Type B pancreatic cell (in vitro differentiated cells): ENCODE results near the gene EMD. TPM values are rescaled to one million over a fixed set of nuclear protein-coding genes. Genes with fewer than 3 reads are reported as not detected.

ENCODE experiments used
- DNase-seq: peaks from one replicate; pipeline ENCODE4 v3.0.0; 2021; ENCODE audit warnings: mixed read lengths; ENCODE audit not compliant: unreplicated experiment; ENCODE audit errors: extremely low spot score
- H3K27ac Mint-ChIP-seq: 2 replicates; pipeline ENCODE4 v1.8.0; 2021; ENCODE audit warnings: mild to moderate bottlenecking, mixed read lengths
- H3K27me3 Mint-ChIP-seq: 2 replicates; pipeline ENCODE4 v1.8.0; 2021; ENCODE audit warnings: mixed read lengths
- H3K36me3 Mint-ChIP-seq: 2 replicates; pipeline ENCODE4 v1.8.0; 2021; ENCODE audit warnings: mixed read lengths
- H3K4me1 Mint-ChIP-seq: one replicate; pipeline ENCODE4 v1.8.0; 2021; ENCODE audit warnings: mixed read lengths; ENCODE audit not compliant: unreplicated experiment
- H3K4me3 Mint-ChIP-seq: 2 replicates; pipeline ENCODE4 v1.8.0; 2021; ENCODE audit warnings: mild to moderate bottlenecking, mixed read lengths
- H3K9me3 Mint-ChIP-seq: 2 replicates; pipeline ENCODE4 v1.8.0; 2021; ENCODE audit warnings: mixed read lengths
- CTCF ChIP-seq: fragments of 200-600 bp; sonication (generic); conservative IDR thresholded peaks from 2 replicates; pipeline ENCODE4 v1.5.0; 2021; ENCODE audit warnings: antibody characterized with exemption, mild to moderate bottlenecking
- total RNA-seq: library from RNA; stranded (reverse); gene quantifications from 2 replicates; pipeline ENCODE4 v1.2.1, GENCODE V29; 2021; ENCODE audit warnings: low replicate concordance

Gene EMD
- total RNA-seq, 1 donor from 2014 or later, result 56.7 TPM

GRCh38 chrX:154426916-154427770 is 48.0 kb downstream of the EMD start:
- Mint-ChIP-seq H3K36me3 (peaks cover 6% of the 10 kb centered on the region), H3K4me3 (no peak overlapping the region), H3K4me1 (no peaks in the 10 kb centered on the region), H3K27ac (peak overlapping the region; percentile 68), H3K27me3 (no peaks in the 10 kb centered on the region), H3K9me3 (no peaks in the 10 kb centered on the region)
- TF ChIP-seq CTCF, result no peak
- no peak for DNase-seq

- Mint-ChIP-seq H3K27ac (peak within 1 kb of the TSS; percentile 62), H3K27me3 (no peaks in the 10 kb centered on the region), H3K4me3 (peak within 1 kb of the TSS; percentile 86), H3K36me3 (peaks cover 6% of the 10 kb centered on the region), H3K9me3 (no peaks in the 10 kb centered on the region), H3K4me1 (no peaks in the 10 kb centered on the region)
- no peak for TF ChIP-seq CTCF
- peak; percentile 92 for DNase-seq
Observed at GRCh38 chrX:154428176-154429171, 49.4 kb downstream of the EMD start, which contains the start of gene ATP6AP1. Gene ATP6AP1, plus strand, starts transcription at chrX:154428677. Its CDS starts 16 bp downstream, at chrX:154428693.

- TF ChIP-seq CTCF, result no peak
- no peaks in the 10 kb centered on the region for H3K4me1 Mint-ChIP-seq
- H3K4me3 Mint-ChIP-seq, result peak overlapping the region; percentile 86
- no peaks in the 10 kb centered on the region for H3K9me3 Mint-ChIP-seq
- H3K27me3 Mint-ChIP-seq, result no peaks in the 10 kb centered on the region
- peaks cover 6% of the 10 kb centered on the region for H3K36me3 Mint-ChIP-seq
- DNase-seq, result no peak
- H3K27ac Mint-ChIP-seq, result peak overlapping the region; percentile 62
Observed at GRCh38 chrX:154429711-154430110, 50.6 kb downstream of the EMD start.

- DNase-seq, result no peak
- H3K4me1 Mint-ChIP-seq, result no peaks in the 10 kb centered on the region
- no peak for TF ChIP-seq CTCF
- H3K36me3 Mint-ChIP-seq, result peaks cover 6% of the 10 kb centered on the region
- no peaks in the 10 kb centered on the region for H3K9me3 Mint-ChIP-seq
- no peaks in the 10 kb centered on the region for H3K27me3 Mint-ChIP-seq
- H3K4me3 Mint-ChIP-seq, result peak overlapping the region; percentile 81
- H3K27ac Mint-ChIP-seq, result peak overlapping the region; percentile 78
Observed at GRCh38 chrX:154430479-154430878, 51.4 kb downstream of the EMD start.

- Mint-ChIP-seq H3K9me3 (no peaks in the 10 kb centered on the region), H3K27ac (peak overlapping the region; percentile 78), H3K4me3 (peak overlapping the region; percentile 81), H3K27me3 (no peaks in the 10 kb centered on the region), H3K36me3 (peaks cover 6% of the 10 kb centered on the region), H3K4me1 (peaks cover 2% of the 10 kb centered on the region)
- TF ChIP-seq CTCF, result no peak
- no peak for DNase-seq
Observed at GRCh38 chrX:154430916-154431315, 51.8 kb downstream of the EMD start.

Other genes with a start within 250 kb of the EMD start
- not detected in 2 replicates for gene OPN1LW, start 235.1 kb upstream of the EMD start, total RNA-seq
- not detected in 2 replicates for gene OPN1MW, start 196.7 kb upstream of the EMD start, total RNA-seq
- gene OPN1MW2, start 159.5 kb upstream of the EMD start, total RNA-seq, result not detected in 2 replicates
- not detected in 2 replicates for gene OPN1MW3, start 121.7 kb upstream of the EMD start, total RNA-seq
- gene TEX28, start 84.2 kb upstream of the EMD start, total RNA-seq, result not detected in 2 replicates
- 0.56 TPM in 1 of 2 replicates, not detected in the other for gene TKTL1, start 83.5 kb upstream of the EMD start, total RNA-seq
- 806 and 851 TPM in 2 replicates for gene FLNA, start 4.7 kb upstream of the EMD start, total RNA-seq
- 2,880 and 3,042 TPM in 2 replicates for gene RPL10, start 19.1 kb downstream of the EMD start, total RNA-seq
- gene DNASE1L1, start 30.0 kb downstream of the EMD start, total RNA-seq, result 13.3 and 14.4 TPM in 2 replicates
- gene TAFAZZIN, start 32.2 kb downstream of the EMD start, total RNA-seq, result 30.5 and 46.1 TPM in 2 replicates
- gene ATP6AP1, start 49.4 kb downstream of the EMD start, total RNA-seq, result 105 and 159 TPM in 2 replicates
- 105 and 159 TPM in 2 replicates for gene GDI1, start 57.9 kb downstream of the EMD start, total RNA-seq
- 59.2 and 63.8 TPM in 2 replicates for gene FAM50A, start 64.8 kb downstream of the EMD start, total RNA-seq
- gene PLXNA3, start 79.0 kb downstream of the EMD start, total RNA-seq, result 62.9 and 85.1 TPM in 2 replicates
- 12.9 and 15.9 TPM in 2 replicates for gene LAGE3, start 100.0 kb downstream of the EMD start, total RNA-seq
- 23.3 and 28.7 TPM in 2 replicates for gene UBL4A, start 107.3 kb downstream of the EMD start, total RNA-seq
- gene SLC10A3, start 111.3 kb downstream of the EMD start, total RNA-seq, result 13.0 and 23.0 TPM in 2 replicates
- 34.1 and 35.9 TPM in 2 replicates for gene FAM3A, start 136.9 kb downstream of the EMD start, total RNA-seq
- 41.3 and 57.9 TPM in 2 replicates for gene G6PD, start 167.6 kb downstream of the EMD start, total RNA-seq
- gene IKBKG, start 168.3 kb downstream of the EMD start, total RNA-seq, result 14.6 and 15.5 TPM in 2 replicates
- gene CTAG1A, start 205.8 kb downstream of the EMD start, total RNA-seq, result not detected in 2 replicates
- not detected in 2 replicates for gene CTAG1B, start 240.0 kb downstream of the EMD start, total RNA-seq